Activated gamma-delta T cell treated with Interleukin-2 at 50 U/mL for 16 hours (primary cell): ENCODE data around the gene PSMB3.
"Not testable (repeated sequence)": the region's sequence is repeated elsewhere in the genome, so short reads cannot be mapped to it uniquely, and the experiment has no call there.

Experiments used
- DNase-seq: peaks from one replicate; pipeline ENCODE4 v3.0.0-alpha.2; 2020

Gene PSMB3

DNA sequence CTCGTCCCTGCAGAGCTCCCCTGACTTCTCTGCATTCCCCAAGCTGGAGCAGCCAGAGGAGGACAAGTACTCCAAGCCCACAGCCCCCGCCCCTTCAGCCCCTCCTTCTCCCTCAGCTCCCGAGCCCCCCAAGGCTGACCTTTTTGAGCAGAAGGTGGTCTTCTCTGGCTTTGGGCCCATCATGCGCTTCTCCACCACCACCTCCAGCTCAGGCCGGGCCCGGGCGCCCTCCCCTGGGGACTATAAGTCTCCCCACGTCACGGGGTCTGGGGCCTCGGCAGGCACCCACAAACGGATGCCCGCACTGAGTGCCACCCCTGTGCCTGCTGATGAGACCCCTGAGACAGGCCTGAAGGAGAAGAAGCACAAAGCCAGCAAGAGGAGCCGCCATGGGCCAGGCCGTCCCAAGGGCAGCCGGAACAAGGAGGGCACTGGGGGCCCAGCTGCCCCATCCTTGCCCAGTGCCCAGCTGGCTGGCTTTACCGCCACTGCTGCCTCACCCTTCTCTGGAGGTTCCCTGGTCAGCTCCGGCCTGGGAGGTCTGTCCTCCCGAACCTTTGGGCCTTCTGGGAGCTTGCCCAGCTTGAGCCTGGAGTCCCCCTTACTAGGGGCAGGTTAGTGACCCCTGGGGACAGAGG lies 36.1 kb upstream of the PSMB3 start:
- DNase-seq = no peak

DNA sequence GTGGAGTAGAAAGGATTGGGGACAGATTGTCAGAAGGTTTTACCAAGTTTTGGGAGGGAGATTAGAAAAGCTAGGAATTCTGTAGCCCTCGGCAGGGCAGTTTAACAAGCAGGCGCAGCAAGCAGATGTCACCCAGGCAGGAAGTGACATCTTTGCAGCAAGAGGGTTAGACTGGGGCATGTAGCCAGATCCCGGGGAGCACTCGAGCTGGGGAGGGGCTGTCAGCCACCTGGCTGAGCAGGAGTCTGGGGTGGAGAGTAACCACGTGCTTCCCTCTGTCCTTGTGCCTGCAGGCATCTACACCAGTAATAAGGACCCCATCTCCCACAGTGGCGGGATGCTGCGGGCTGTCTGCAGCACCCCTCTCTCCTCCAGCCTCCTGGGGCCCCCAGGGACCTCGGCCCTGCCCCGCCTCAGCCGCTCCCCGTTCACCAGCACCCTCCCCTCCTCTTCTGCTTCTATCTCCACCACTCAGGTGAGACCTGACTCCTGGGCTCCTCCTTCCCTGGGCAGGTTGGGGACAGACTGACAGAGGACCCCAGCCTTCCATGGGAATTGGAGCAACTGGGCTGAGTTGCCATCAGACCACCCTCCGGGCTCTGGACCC lies 35.3 kb upstream of the PSMB3 start:
- no peak for DNase-seq

DNA sequence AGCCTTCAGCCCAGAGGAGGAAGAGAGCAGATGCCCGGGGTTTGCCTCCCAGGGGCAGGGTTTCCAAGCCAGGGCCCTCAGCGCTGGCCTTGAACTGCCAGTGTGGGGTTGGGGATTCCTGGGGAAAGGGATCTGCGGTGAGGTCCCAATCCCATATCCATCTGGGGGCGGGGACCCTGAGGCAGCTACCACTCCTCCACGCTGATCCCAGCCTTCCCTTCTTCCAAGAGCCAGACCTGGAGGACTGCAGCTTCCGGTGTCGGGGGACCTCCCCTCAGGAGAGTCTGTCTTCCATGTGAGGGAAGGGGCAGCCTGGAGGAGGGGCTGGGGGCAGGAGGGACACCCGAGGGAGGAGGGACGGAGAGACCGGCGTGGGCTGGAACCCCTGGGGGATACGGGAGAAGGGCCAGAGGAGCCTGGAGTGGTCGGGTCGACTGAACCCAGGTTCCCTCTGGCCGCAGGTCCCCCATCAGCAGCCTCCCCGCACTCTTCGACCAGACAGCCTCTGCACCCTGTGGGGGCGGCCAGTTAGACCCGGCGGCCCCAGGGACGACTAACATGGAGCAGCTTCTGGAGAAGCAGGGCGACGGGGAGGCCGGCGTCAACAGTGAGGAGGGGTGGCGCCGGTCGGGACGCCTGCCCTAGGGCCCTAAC lies 33.1 kb upstream of the PSMB3 start:
- no peak for DNase-seq

DNA sequence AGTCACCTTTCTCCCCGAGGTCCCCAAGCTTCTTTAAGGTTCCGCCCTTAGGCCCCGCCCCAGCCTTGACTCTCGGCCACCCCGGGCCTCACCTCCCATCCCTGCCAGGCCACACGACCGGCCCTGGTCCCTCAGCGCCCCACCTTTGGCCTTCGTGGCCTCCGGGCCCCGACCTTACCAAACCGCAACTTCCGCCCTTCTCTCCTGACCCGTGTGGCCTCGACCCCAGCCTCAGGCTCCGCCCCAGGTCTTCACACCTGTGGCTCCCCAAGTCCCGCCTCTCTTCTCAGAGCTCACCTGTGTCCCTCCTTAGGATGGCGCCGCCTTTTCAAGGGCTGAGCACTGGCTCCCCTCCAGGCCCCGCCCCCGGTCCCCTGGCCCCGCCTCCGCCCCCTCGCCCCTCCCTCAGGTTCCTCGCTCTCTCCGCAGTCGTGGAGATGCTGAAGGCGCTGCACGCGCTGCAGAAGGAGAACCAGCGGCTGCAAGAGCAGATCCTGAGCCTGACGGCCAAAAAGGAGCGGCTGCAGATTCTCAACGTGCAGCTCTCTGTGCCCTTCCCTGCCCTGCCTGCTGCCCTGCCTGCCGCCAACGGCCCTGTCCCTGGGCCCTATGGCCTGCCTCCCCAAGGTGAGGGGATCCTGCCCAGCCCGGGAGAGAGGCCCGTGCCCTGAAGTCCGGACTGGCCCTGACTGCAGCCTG lies 32.4 kb upstream of the PSMB3 start:
- no peak for DNase-seq

DNA sequence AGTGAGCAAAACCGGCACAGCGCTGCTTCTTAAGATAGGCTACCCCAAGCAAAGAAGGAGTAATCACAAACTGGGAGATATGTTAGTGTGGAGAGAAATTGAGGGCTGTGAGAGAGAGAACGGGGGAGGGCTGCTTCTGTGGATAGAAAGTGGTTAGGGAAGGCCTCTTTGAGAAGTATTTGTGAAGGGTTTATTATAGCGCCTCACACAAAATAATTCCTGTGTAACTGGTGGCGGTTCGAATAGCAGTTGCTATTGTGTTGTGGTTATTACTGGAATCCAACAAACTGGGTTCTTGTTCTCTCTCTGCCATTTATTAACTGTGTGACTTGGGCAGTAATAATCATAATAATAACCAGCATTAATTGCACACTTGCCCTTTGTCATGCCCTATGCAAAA lies 31.6 kb upstream of the PSMB3 start:
- no peak for DNase-seq

DNA sequence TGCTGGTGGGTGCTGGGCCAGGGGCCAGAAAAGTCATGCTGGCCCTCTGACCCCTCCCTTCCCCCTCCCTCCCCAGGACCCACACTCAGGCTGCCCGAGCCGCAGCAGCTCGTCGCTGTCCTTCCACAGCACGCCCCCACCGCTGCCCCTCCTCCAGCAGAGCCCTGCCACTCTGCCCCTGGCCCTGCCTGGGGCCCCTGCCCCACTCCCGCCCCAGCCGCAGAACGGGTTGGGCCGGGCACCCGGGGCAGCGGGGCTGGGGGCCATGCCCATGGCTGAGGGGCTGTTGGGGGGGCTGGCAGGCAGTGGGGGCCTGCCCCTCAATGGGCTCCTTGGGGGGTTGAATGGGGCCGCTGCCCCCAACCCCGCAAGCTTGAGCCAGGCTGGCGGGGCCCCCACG lies 30.7 kb upstream of the PSMB3 start:
- DNase-seq = no peak

DNA sequence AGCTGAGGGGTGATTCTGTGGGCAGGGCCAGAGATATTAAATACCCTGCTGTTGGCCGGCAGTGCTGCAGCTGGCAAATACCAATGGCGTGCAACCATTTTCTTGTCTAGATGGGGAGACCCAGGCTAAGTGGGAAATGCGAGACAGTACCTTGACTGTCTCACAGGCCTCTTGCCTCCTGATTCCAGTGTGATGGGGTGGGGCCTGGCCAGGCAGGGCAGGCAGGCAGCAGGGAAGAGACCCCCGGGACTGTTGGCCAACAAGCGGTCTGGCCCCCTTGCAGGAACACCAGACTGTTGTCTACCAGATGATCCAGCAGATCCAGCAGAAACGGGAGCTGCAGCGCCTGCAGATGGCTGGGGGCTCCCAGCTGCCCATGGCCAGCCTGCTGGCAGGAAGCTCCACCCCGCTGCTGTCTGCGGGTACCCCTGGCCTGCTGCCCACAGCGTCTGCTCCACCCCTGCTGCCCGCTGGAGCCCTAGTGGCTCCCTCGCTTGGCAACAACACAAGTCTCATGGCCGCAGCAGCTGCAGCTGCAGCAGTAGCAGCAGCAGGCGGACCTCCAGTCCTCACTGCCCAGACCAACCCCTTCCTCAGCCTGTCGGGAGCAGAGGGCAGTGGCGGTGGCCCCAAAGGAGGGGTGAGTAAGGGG lies 28.1 kb upstream of the PSMB3 start:
- no peak for DNase-seq

DNA sequence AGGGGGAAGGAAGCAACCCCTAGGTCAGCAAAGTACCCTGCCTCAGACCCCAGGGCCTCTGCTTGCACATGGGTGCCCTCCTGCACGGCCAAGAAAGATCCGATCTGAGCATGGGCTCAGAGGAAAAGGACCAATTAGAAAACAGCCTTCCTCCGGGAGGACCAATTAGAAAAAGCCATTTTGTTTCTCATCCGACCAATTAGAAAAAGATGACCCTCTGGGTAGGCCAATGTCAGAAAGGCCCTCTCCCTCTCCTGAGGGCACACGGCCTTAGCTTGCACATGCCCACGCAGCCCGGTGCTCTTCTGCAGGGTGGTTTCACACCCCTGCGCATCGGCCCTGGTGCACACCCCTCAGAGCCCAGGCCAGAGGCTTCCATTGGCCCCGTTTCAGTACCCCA lies 27.5 kb upstream of the PSMB3 start:
- no peak for DNase-seq

DNA sequence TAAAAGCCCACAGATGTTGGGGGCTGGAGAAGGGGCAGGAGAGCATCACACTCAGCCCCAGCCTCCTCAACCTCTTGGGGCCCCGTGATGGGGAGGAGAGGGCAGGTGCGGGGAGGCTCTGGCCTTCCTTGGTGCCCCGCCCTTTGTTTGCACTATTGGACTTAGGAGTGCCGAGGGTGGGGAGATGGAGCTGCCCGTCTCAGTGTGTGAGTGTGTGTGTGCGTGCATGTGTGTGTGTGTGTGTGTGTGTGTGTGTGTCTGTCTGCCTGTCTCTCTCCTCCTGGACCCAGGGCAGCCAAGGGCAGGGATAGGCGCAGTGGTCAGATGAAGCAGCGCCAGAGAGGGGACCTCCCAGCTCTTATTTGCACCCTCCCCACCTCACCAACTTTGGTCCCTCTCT lies 26.4 kb upstream of the PSMB3 start:
- not testable (repeated sequence) for DNase-seq

DNA sequence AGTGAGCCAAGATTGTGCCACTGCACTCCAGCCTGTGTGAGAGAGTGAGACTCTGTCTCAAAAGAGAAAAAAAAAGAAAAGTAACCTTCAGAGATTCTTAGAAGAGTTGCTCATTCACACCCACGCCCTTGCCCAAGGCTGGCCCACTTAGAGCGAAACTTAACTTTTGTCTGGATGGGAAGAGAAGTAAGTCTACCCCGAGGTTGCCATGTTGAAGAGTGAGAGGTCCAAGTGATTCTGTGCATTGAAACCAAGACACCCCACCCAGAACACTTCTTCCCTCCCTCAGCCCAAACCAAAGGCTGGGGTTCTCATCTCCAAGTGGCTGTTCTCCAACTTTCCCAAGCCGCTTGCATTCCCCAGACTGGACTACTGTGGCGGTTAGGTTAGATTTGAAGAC lies 24.8 kb upstream of the PSMB3 start:
- DNase-seq = peak; percentile 57

DNA sequence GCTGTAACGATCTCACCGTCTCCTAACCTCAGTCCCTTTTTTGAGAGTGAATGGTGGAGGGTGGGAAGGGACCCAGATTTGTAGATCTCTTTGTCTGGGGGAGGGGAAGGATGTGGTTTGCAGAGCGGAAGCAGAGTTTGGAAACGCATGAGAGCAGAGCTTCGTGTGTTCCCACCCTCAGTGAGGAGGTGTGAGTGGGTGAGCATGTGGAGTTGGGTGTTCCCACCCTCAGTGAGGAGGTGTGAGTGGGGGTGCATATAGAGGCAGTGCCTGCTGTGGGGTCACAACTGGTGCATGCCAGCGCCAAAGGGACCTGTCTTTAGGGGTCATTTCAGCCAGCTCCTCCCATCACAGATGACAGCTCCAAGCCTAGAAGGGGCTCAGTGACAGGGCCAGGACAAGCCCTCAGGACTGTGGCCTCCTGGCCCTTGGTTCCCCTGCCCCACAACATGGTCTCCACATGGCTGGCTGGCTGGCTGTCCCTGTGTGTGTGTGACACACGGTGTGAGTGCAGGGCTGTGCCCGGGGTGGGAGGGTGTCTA lies 24.2 kb upstream of the PSMB3 start:
- DNase-seq = peak; percentile 74

DNA sequence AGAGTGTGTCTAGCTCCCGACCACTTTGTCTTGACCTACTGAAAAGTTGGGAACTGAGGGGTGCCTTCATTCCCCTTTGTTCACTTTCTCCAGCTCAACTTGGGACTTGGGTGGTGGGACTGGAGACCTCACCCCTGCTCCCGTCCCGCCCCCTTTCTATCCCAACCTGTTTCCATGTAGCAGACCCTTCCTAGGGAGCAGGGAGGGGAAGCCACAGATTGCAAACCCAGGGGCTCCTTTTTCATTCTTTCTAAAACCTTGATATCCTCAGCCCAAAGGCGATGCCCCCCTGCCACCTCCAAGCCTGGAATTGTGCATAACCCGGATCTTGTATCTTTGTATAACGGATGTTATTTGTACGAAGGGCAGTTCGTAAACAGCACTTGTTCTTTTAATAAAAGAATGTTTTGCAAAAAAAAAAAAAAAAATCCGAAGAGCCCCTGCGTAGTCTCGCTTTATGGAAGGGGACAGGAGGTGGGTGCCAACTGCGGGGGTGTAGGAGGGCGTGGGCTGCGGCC lies 23.1 kb upstream of the PSMB3 start:
- no peak for DNase-seq

DNA sequence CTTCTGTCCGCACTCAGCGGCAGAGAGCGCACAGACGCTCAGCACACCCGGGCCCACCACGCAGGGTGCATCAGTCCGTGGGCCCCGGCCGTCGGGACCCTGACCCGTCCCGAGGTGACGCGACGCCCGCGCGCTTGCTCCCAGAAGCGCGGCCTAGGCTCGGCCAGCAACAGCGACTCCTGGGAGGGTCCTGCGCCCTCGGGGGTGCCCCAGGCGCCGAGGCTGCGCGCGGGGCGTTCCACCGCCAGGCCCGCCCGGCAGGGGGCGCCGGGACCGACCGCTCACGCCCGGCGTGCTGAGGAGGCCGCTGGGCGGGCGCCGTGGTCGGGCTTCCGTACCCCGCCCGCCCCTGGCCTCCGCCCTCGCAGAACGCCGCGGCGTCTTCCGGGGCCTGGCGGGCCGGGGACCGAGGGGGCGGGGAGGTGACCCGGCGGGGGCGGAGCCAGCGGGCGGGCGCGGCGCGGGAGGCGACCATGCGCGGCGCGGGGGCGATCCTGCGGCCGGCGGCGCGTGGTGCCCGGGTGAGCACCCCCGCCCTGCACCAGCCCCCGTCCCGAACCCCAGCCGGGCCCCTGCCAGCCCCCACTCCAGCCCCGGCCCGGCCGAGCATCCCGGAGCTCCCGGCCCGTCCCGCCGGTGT lies 22.5 kb upstream of the PSMB3 start, which contains the start of gene CISD3:
Gene CISD3, plus strand, starts transcription at position 456 of the 640 bp plus-strand sequence. Its CDS starts 18 bp downstream, at position 474.
- DNase-seq = peak; percentile 85

DNA sequence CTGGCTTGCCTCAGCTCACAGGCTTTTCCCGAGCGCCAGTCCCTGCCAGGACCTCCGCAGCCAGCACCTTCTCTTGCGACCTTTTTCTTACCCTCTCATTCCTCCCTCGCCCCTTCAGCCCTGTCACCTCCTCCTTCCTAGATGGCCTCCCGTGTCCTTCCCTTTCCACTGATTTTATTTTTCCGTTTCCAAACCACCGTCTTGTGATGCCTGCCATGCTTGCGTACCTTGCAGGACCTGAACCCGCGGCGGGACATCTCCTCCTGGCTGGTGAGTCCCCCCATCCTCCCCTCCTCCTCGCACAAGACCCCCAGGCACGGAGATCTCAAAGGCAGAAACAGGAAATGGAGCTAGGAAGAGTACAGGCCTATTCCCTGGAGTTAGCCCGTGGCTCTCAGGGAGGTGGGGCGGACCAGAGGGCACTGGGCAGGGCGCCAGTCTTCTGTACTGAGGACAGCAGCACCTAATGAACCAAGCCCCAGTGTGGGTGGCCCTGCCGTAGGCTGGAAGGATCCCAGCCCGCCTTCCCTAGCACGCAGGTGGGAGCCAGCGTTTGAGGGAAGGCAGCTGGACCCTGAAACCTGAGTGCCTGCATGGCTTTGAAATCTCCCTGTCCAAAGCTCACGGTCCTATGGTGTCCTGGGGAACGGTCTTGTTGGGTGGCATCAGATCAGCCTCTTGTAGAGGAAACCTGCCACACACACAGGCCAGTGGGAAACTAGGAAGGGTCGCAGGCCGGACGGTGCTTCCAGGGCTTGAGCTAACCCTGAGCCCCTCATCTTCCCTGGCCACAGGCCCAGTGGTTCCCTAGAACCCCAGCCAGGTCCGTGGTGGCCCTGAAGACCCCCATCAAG lies 21.8 kb upstream of the PSMB3 start:
- no peak for DNase-seq

DNA sequence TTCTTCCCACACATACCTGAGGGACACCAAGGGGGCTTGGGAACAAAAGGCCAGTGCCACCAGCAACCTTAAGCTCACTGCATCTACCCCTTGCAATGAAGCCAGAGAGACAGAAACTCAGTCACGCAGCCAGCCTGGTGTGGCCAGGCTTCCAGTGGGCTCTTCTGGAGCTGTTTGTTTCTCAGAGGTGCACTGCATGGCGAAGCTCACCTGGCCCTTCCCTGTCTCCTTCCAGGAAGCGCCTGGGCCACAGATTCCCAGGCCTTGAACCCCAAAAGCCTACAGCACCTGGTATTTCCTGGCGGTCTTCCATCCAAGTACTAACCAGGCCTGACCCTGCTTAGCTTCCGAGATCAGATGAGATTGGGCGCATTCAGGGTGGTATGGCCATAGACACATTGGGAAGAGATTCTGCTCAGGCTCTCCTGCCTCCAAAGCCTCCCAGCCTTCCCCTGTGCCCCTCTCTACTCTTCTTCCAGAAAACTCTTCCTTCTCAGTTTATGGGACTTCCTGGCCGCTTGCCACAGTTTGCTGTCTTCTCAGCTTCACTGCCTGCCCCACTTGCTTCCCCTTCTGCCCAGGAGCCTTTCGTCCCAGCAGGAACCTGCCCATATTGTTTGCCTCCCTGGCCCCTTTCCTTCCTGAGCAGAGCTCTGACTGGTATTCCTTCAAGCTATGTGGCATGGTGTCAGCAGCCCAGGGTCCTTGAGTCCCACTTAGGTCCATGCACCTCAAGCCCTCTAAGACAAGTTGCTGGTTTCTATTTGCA lies 20.8 kb upstream of the PSMB3 start:
- no peak for DNase-seq

DNA sequence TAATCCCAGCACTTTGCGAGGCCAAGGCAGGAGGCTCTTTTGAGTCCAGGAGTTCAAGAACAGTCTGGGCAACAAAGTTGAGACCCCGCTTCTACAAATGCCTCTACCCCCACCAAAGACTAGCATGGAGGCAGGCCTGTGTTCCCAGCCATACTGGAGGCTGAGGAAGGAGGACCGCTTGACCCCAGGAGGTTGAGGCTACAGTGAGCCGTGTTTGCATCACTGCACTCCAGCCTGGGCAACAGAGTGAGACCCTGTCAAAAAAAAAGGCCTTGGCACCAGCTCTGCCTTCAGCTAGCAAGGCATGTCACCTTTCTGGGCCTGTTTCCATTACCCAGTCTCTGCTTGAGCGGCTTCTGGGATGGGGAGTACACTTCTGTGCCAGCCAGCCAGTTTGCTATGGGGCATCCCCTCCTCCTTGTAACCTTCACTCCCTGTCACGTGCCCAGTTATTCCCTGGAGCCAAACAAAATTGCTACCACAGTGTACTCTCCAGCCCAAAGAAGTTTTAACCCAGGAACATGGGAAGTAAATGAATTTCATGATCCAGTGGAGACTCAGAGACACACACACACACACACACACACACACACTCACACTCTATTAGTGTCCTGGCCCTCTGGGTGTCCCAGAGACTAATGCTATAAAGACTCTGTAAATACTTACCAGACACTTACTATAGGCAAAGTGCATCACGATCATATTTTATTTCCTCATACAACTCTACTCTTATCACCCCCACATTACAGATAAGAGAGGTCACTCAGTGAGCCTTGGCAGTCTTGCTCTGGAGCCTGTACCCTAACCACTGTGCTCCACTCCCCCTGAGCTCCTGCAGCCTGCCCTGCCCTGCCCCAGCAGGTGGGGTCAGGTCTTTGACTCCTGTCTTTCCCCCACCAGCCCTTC lies 19.9 kb upstream of the PSMB3 start:
- no peak for DNase-seq

DNA sequence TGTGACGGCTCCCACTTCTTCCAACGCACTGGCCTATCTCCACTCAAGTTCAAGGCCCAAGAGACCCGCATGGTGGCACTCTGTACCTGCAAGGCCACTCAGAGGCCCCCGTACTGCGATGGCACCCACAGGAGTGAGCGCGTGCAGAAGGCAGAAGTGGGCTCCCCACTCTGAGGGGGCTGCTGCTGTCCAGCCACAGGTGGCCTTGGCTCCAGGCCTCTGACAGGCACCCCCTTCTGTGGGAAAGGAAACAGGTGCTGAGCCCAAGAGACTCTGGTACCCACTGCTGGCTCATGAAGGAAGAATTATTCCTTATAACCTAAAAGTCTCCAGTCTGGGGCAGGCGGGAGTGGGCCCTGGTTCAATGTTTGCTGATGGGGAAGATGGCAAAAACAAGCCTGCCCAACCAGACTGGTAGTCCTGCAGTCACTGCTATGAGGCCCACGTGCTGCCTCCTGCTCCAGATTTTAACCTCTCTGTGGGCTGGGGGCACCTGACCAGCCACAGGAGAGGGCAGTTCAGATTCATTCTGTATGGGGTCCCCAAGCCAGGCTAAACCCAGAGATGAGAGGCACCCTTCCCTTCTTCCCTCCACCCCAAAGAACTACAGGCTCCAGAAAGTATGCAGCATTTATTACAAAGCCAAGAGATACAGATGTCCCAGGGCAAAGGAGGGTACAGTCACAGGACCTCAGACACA lies 19.1 kb upstream of the PSMB3 start:
- DNase-seq = no peak
